PC-3 (cell line): ENCODE data around the gene PTMS.
"Not testable (repeated sequence)": the region's sequence is repeated elsewhere in the genome, so short reads cannot be mapped to it uniquely, and the experiment has no call there.

Experiments
- CTCF ChIP-seq: fragments of 300-600 bp; sonication (generic); conservative IDR thresholded peaks from 2 replicates; pipeline ENCODE4 v1.5.1; 2017; ENCODE audit warnings: antibody characterized with exemption, low read depth, mild to moderate bottlenecking, low read length
- EZH2 ChIP-seq: fragments of 300-600 bp; sonication (generic); IDR thresholded peaks from one replicate; pipeline ENCODE4 v1.6.1; 2017; ENCODE audit warnings: antibody characterized with exemption, mild to moderate bottlenecking, low read length; ENCODE audit not compliant: unreplicated experiment
- EZH2phosphoT487 ChIP-seq: fragments of 300-600 bp; sonication (generic); IDR thresholded peaks from 2 replicates; pipeline ENCODE4 v1.6.1; 2018; ENCODE audit warnings: mild to moderate bottlenecking, antibody characterized with exemption, low read length, borderline replicate concordance

DNA sequence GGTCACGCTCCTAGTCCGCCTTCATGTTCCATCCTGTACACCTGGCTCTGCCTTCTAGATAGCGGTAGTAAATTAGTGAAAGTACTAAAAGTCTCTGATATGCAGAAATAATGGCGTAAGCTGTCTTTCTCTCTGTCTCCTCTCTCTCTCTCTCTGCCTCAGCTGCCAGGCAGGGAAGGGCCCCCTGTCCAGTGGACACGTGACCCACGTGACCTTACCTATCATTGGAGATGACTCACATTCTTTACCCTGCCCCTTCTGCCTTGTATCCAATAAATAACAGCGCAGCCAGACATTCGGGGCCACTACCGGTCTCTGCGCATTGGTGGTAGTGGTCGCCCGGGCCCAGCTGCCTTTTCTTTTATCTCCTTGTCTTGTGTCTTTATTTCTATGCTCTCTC is 24.1 kb upstream of the PTMS start:
- not testable (repeated sequence) for TF ChIP-seq CTCF, EZH2, EZH2phosphoT487
